HL-60/S4 (cell line): ENCODE results near the gene ZNF625.

Source experiments
- in situ Hi-C: fragments of 300-500 bp; cut with MboI; formaldehyde crosslinking; loops from 2 replicates; pipeline ENCODE4 v1.14.3; 2022; ENCODE audit warnings: low sequenced_read_pairs

The ZNF625 gene

GRCh38 chr19:12156223-12157058 lies at the start of gene ZNF625:
Gene ZNF625 (minus strand): TSS chr19:12156734. CDS start chr19:12156558, 176 bp downstream.
- in situ Hi-C loops = no loop called here

GRCh38 chr19:12205296-12205695 lies 48.8 kb upstream of the ZNF625 start:
- in situ Hi-C loops = no loop called here

GRCh38 chr19:12202250-12202649 lies 45.7 kb upstream of the ZNF625 start:
- in situ Hi-C loops = no loop called here

DNA sequence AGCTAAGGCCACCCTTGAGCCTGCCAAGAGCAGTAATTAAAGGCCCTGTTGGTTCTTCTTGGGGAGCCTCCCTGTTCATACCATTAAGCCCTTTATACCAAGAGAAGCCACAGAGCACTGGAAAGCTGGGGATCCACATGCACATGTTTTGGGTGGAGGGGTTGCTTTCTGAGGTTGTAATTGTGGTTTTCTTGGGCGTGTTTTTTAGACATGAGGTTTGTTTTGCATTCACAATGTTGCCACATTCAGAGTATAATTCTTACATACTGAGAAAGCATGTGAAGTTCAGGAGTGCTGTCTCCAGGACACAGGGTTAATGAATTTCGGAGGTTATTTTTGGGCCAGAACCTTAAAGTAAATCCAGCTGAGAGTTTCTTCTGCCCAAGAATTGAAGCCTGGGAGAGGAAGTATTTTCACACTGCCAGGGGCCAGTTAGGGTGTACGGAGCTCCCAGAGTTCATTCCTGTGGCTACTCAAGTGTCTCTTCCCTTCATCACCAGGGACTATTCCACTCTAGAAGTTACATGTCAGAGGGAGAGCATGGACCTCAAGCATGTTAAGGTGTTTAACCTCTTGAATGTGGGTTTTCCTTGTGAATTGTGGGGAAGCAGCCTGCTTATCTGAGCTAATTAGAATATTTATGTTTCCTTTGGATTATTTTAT lies 43.4 kb upstream of the ZNF625 start:
- in situ Hi-C loops = no loop called here

DNA sequence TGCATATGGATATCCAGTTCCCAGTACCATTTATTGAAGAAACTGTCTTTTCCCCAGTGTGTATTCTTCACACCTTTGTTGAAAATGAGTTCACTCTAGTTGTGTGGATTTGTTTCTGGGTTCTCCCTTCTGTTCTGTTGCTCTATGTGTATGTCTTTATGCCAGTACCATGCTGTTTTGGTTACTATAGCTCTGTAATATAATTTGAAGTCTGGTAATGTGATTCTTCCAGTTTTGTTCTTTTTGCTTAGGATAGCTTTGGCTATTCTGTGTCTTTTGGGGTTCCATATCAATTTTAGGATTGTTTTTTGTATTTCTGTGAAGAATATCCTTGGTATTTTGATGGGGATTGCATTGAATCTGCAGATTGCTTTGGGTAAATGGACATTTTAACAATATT lies 41.6 kb upstream of the ZNF625 start:
- in situ Hi-C loops = no loop called here

DNA sequence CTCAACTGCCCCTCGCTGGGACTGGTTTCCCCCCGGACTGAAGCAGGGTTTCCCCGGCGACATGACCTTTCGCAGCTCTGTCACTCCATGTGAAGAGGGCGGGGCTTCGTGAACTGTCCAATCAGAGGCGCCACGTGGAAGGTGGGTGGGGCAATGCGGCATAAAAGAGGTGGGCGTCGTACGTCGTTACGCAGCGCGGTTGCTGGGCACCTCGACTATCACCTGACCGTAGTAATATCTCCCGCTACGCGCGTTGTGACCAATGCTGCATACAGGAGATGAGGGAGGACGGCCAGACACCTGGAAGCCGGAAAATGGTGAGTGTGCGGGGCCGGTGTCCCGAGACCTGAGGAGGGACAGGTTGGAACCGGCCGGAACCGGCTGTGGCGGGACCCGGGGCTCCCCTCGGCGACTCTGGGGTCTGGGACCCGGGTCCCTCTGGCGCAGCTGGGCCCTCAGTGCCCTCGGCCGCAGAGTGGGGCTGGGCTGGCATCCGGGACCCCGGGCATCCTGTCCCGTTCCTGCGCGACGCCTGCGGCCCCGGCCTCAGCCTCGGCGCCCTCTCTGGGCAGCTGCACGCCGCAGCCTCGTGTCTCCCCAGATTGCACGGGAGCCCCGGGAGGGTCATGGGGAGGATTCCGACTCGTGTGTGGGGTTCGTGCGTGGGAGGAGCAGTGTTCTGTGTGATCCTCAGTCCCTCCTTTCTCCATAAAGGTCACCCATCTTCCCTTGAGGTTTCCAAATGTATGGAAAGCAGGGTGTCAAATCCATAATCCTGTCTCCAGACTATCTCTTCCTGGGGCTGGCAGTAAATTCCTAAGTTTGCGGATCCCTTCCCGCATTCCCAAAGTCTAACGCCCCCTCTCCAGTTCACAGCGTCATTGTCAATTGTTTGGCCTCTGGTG lies 38.5 kb upstream of the ZNF625 start:
- in situ Hi-C loops = no loop called here

DNA sequence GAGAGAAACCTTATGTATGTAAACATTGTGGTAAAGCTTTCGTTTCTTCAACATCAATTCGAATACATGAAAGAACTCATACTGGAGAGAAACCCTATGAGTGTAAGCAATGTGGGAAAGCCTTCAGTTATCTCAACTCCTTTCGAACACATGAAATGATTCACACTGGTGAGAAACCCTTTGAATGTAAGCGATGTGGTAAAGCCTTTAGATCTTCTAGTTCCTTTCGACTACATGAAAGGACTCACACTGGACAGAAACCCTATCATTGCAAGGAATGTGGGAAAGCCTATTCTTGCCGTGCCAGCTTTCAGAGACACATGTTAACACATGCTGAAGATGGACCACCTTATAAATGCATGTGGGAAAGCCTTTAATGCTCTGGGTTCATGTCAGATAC lies 31.1 kb upstream of the ZNF625 start:
- in situ Hi-C loops = no loop called here

DNA sequence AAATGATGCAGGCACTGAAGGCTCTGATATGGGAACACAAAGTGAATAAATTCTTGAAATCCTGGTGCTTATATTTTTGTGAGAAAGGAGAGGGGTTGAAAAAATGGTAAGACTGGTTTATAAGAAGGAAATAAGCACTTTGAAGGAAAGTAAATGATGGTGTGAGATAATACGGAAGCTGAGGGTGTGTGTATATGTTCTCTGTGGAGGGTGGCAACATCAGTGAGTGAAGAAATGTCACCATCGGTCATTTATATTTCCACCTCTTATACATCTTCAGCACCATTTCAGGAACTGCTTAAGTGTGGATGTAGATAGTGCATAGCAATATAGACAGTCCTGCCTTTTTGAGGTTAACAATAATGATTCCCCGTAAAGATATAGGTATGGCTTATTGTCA lies 23.8 kb upstream of the ZNF625 start:
- in situ Hi-C loops = no loop called here

GRCh38 chr19:12166626-12167025 lies 10.1 kb upstream of the ZNF625 start:
- in situ Hi-C loops = no loop called here

DNA sequence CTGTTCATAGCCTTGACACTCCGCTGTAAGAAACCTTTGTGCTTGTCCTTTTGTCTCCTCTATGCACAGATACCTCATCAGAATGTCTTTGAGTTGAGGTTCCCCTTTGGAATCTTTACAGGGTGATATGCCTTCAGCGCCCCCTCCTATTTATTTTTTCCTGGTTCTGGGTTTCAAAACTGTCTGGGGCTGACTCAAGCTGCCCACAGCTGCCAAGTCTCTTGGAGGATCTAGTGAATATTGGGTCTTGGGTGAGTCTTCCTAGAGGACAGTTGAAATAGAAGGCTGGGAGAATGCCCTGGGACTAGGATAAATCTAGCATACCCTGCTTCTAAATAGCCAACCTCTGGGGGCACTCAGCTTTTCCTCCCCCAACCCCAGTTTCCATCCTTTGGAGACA lies 7.3 kb upstream of the ZNF625 start:
- in situ Hi-C loops = no loop called here

GRCh38 chr19:12162882-12163806 lies 6.6 kb upstream of the ZNF625 start, which contains the start of gene ZNF136:
Gene ZNF136 (plus strand): TSS chr19:12163096. CDS start chr19:12163204, 108 bp downstream.
- in situ Hi-C loops = no loop called here

DNA sequence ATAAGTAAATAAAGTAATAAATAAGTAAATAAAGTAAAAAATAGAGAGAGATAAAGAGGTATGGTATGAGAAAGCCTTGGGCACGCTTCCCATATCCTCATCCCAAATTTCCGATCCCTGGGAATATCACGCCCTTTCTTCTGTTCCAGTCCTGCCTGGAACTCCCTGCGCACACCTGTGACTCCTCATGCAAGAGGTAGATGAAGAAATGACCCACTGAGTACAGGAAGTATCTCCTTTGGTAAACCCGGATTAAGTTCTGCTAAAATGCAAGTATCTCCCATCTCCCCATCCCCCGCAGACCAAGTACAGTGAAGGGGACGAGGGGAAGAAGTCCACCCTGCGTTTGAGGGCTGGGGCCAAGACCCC lies 6.0 kb upstream of the ZNF625 start:
- in situ Hi-C loops = no loop called here

DNA sequence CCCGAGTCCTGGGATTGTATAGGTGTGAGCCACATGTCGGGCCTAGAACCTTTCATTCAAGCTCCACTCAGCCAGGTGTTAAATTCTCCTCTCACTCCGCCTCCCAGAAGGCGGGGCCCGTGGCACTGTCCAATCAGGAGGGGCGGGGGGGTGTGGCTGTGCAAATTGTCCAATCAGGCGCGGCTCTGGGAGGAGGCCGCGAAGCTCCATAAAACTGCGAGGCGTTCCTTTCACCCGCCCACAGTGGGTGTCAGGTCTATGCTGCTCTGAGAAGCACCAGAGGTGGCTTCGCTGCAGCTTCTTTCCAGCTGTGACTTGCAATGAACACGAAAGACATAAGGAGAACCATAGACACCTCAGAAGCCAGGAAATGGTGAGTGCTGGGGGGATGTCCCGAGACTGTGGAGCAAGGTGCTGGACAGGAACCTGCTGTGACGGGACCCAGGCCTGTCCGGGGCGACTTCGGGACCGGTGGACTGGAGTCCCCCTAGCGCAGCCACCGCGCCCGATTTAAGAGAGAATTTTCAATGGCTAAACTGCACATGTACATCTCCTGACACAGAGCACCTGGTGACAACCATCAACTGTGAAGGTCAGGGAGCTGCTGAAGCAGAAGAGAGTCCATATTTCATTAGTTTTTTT lies 3.4 kb upstream of the ZNF625 start:
- in situ Hi-C loops = no loop called here

DNA sequence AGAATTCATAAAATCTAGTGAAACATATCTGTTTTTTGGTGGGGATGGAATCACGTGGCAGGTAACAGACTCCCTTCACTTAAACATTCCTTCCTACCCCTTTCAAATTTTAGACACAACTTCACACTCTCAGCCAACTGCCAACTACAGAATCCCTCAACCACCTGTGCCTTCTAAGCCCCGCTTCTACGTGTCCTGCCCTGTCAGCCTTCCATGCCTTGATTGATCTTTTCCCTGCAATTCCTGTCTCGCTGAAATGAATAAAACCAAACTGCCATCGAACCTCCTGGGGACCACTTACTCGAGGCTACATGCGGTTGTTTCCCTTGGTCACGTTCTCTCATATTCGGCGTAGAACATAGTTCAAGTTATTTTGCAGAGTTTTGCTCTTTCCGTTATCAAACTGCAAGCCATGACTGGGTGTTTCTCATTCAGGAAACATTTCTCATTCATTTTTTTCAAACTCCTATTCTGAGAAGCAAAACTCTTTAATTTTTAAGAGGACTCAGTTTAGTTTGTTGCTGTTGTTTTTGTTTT lies 1.1 kb downstream of the ZNF625 start:
- in situ Hi-C loops = no loop called here

- in situ Hi-C loops = no loop called here
Observed at GRCh38 chr19:12145348-12145747, 11.2 kb downstream of the ZNF625 start.

GRCh38 chr19:12141405-12141736 lies 15.2 kb downstream of the ZNF625 start:
- in situ Hi-C loops = no loop called here

DNA sequence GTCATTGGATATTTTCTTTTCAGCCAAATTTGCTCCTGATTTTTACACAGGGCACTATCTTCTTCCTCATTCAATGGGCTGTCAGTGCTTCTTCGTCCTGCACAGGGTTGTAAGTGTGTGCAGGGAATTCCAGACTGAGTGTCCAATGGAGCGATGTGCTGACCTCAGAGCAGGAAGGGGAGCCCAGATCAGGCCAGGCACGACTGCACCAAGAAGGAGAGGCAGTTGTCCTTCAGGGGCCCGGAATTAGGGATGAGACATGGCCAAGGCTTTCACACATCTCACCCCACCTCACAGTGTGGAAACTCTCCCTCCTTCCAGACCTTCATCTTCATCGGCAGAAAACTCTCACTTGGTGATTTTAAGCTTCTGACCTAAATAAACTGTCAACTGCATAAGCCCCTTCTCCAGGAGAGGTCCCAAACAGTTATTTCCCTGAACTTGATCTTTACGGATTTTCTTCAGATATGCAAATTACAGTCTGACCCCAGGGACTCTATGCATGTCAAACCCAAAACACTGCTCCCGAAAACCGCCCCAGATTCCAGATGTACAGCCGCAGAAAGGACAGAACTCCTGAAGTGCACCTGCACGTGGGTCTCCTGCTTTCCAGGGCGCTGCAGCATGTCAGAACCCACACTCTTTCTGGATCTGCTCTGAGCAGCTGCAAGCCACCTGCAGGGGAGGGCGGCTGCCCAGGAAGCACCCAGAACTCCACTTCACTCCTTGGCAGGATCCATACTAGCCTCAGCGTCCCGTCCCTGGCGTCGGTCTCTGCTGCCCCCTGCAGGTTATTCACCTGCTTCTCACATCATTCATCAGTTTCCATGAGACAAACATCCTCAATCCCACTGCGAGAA lies 15.8 kb downstream of the ZNF625 start:
- in situ Hi-C loops = no loop called here

DNA sequence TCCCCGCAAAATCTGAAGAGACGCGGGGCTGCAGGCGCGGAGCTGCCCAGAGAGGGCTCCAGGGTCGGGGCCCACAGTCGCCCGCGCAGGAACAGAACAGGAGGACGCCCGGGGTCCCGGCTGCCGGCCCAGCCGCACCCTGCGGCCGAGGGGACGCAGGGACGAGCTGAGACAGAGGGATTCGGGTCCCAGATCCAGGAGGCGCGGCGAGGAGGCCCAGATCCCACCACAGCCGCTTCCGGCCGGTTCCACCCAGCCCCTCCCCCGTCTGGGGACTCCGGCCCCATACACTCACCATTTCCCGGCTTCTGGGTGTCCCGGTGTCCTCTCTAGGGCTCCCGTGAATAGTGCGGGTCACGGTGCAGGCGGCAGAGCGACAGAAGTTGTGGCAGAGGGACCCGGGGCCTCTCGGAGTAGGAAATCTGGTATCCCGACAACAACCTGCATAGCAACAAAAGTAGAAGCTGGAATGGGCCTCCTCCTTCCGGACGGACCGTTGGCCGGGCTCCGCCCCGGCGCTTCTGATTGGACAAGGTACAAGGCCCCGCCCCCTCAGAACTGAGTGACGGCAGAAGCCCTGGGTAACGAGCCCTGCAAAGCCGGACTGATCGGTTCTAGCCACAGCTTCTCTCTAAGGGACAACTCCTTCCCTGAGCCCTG lies 16.5 kb downstream of the ZNF625 start, which contains the start of gene ZNF20:
TSS of gene ZNF20 (minus strand) at position 466 of the 660 bp plus-strand sequence. CDS start at position 298, 168 bp downstream.
- in situ Hi-C loops = no loop called here
